Upper lobe of left lung (tissue), 4 donors: ENCODE measurements around the gene SPEM3.

Source experiments
- POLR2A ChIP-seq, 4 donors: fragments of 450-650 bp; IDR thresholded peaks; one replicate each; pipeline ENCODE4 v1.5.1; 2016 to 2017; ENCODE audit warnings: antibody characterized with exemption in 4 of 4, mild to moderate bottlenecking in 2 of 4
- POLR2AphosphoS5 ChIP-seq, 2 donors: sonication (generic); formaldehyde crosslinking; IDR thresholded peaks; one replicate each; pipeline ENCODE4 v1.5.1; 2017; ENCODE audit warnings: antibody characterized with exemption in 2 of 2
- TF ChIP-seq, protein P1 (sequence below), 6 experiments: fragments of 450-650 bp in 4 of 6; fragments of 200-600 bp in 2 of 6; sonication (generic) in 2 of 6; IDR thresholded peaks; one replicate each; pipeline ENCODE4 v1.5.1; 2016 to 2019; ENCODE audit warnings: antibody characterized with exemption in 6 of 6

GRCh38 chr17:7432296-7432695, 3.6 kb downstream of the SPEM3 start:
- TF ChIP-seq, protein P1, sequence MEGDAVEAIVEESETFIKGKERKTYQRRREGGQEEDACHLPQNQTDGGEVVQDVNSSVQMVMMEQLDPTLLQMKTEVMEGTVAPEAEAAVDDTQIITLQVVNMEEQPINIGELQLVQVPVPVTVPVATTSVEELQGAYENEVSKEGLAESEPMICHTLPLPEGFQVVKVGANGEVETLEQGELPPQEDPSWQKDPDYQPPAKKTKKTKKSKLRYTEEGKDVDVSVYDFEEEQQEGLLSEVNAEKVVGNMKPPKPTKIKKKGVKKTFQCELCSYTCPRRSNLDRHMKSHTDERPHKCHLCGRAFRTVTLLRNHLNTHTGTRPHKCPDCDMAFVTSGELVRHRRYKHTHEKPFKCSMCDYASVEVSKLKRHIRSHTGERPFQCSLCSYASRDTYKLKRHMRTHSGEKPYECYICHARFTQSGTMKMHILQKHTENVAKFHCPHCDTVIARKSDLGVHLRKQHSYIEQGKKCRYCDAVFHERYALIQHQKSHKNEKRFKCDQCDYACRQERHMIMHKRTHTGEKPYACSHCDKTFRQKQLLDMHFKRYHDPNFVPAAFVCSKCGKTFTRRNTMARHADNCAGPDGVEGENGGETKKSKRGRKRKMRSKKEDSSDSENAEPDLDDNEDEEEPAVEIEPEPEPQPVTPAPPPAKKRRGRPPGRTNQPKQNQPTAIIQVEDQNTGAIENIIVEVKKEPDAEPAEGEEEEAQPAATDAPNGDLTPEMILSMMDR (IDR thresholded peaks at IDR 0.05), result no peak
- TF ChIP-seq POLR2A (IDR thresholded peaks at IDR 0.05), result no peak
- TF ChIP-seq POLR2AphosphoS5 (IDR thresholded peaks at IDR 0.05), result no peak
